Osteoblast (primary cell): Measurements from ENCODE around the gene CREBRF. TPM values are rescaled to one million over a fixed set of nuclear protein-coding genes. Genes with fewer than 3 reads are reported as not detected.

Source experiments
- DNase-seq: peaks from one replicate; pipeline ENCODE4 v3.0.0; 2011; ENCODE audit warnings: low spot score, mixed read lengths; ENCODE audit not compliant: insufficient read length; ENCODE audit errors: missing footprints
- H2AFZ ChIP-seq: 2 replicates; pipeline ENCODE4 v1.6.0; 2011; ENCODE audit warnings: mild to moderate bottlenecking, low read length
- H3K27ac ChIP-seq: 2 replicates; pipeline ENCODE4 v1.5.1; 2011; ENCODE audit warnings: mild to moderate bottlenecking, low read depth, low read length, moderate library complexity
- H3K27me3 ChIP-seq: 2 replicates; pipeline ENCODE4 v1.6.0; 2012; ENCODE audit warnings: mild to moderate bottlenecking, control low read depth, inconsistent platforms, low read length, moderate library complexity; ENCODE audit not compliant: insufficient read depth
- H3K36me3 ChIP-seq: 2 replicates; pipeline ENCODE4 v1.5.1; 2011; ENCODE audit warnings: mild to moderate bottlenecking, low read length, control low read depth, moderate library complexity; ENCODE audit not compliant: insufficient read depth
- H3K4me1 ChIP-seq: 2 replicates; pipeline ENCODE4 v1.5.1; 2011; ENCODE audit warnings: mild to moderate bottlenecking, low read length, control low read depth, moderate library complexity; ENCODE audit not compliant: insufficient read depth
- H3K4me2 ChIP-seq: 2 replicates; pipeline ENCODE4 v1.6.0; 2011; ENCODE audit warnings: mild to moderate bottlenecking, low read length; ENCODE audit not compliant: insufficient read depth
- H3K4me3 ChIP-seq: fragments of 200-600 bp; sonication (generic); 3 replicates; pipeline ENCODE4 v1.5.1; 2012; ENCODE audit warnings: mild to moderate bottlenecking, low read length, inconsistent platforms; ENCODE audit not compliant: insufficient read depth
- H3K79me2 ChIP-seq: 2 replicates; pipeline ENCODE4 v1.6.0; 2012; ENCODE audit warnings: mild to moderate bottlenecking, low read length, control low read depth, inconsistent platforms; ENCODE audit not compliant: insufficient read depth
- H3K9me3 ChIP-seq: 2 replicates; pipeline ENCODE4 v1.5.1; 2011; ENCODE audit warnings: low read depth, low read length, control low read depth
- H4K20me1 ChIP-seq: 2 replicates; pipeline ENCODE4 v1.6.0; 2012; ENCODE audit warnings: mild to moderate bottlenecking, low read length, control low read depth; ENCODE audit not compliant: insufficient read depth
- total RNA-seq: library from RNA; depleted of rRNA; stranded (reverse); fragments of >200 nt; gene quantifications from 2 replicates; pipeline ENCODE4 v1.2.3, GENCODE V29; 2012
- TF ChIP-seq, protein P1 (sequence below): IDR thresholded peaks from 2 replicates; pipeline ENCODE4 v1.5.1; 2011; ENCODE audit warnings: mild to moderate bottlenecking, low read depth, low read length, moderate library complexity; ENCODE audit errors: extremely low read depth

Gene CREBRF
- total RNA-seq, 1 donor, result 35.8 TPM

DNA sequence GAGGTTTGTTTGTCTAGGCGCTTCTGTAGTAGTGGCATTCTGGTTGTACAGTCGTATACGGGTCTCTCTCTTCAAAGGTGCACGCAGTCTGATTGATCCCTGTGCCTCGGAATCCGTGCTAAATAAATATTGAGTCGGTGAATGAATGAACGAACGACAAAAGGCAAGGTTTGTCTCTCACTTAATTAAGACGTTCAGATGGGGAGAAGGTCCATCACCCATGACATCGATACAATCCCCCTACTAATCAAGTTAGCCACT lies 500 bp upstream of the CREBRF start:
- Histone ChIP-seq H3K79me2 (peaks cover 20% of the 10 kb centered on the region), H3K4me2 (peak overlapping the region; percentile 100), H3K36me3 (peaks cover 2% of the 10 kb centered on the region), H3K4me3 (peak overlapping the region; percentile 81), H4K20me1 (peaks cover 5% of the 10 kb centered on the region), H3K4me1 (peaks cover 30% of the 10 kb centered on the region), H3K9me3 (no peaks in the 10 kb centered on the region), H3K27ac (peak overlapping the region; percentile 48), H3K27me3 (no peaks in the 10 kb centered on the region), H2AFZ (peak overlapping the region; percentile 97)
- DNase-seq, result peak; percentile 75
- TF ChIP-seq, protein P1, sequence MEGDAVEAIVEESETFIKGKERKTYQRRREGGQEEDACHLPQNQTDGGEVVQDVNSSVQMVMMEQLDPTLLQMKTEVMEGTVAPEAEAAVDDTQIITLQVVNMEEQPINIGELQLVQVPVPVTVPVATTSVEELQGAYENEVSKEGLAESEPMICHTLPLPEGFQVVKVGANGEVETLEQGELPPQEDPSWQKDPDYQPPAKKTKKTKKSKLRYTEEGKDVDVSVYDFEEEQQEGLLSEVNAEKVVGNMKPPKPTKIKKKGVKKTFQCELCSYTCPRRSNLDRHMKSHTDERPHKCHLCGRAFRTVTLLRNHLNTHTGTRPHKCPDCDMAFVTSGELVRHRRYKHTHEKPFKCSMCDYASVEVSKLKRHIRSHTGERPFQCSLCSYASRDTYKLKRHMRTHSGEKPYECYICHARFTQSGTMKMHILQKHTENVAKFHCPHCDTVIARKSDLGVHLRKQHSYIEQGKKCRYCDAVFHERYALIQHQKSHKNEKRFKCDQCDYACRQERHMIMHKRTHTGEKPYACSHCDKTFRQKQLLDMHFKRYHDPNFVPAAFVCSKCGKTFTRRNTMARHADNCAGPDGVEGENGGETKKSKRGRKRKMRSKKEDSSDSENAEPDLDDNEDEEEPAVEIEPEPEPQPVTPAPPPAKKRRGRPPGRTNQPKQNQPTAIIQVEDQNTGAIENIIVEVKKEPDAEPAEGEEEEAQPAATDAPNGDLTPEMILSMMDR, result no peak

DNA sequence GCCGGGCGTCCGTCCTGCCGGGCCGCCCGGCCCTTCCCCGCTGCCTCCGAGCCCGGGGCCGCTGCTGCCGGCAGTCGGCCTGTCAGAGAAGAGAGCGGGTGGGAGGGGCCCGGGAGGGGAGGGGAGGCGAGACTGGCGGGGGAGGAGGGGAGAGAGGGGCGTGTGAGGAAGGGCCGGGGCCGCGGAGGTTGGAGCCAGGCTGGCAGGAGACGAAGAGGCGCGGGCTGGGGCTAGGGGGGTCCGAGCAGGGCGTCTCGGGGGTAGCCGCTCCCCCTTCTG lies 570 bp downstream of the CREBRF start:
- Histone ChIP-seq H3K4me2 (peak overlapping the region; percentile 100), H3K4me3 (peak overlapping the region; percentile 81), H4K20me1 (peaks cover 5% of the 10 kb centered on the region), H3K79me2 (peaks cover 30% of the 10 kb centered on the region), H3K27me3 (no peaks in the 10 kb centered on the region), H3K27ac (peak overlapping the region; percentile 66), H2AFZ (peak overlapping the region; percentile 51), H3K36me3 (peaks cover 2% of the 10 kb centered on the region), H3K9me3 (no peaks in the 10 kb centered on the region), H3K4me1 (peaks cover 24% of the 10 kb centered on the region)
- DNase-seq, result no peak
- TF ChIP-seq, protein P1, result no peak

DNA sequence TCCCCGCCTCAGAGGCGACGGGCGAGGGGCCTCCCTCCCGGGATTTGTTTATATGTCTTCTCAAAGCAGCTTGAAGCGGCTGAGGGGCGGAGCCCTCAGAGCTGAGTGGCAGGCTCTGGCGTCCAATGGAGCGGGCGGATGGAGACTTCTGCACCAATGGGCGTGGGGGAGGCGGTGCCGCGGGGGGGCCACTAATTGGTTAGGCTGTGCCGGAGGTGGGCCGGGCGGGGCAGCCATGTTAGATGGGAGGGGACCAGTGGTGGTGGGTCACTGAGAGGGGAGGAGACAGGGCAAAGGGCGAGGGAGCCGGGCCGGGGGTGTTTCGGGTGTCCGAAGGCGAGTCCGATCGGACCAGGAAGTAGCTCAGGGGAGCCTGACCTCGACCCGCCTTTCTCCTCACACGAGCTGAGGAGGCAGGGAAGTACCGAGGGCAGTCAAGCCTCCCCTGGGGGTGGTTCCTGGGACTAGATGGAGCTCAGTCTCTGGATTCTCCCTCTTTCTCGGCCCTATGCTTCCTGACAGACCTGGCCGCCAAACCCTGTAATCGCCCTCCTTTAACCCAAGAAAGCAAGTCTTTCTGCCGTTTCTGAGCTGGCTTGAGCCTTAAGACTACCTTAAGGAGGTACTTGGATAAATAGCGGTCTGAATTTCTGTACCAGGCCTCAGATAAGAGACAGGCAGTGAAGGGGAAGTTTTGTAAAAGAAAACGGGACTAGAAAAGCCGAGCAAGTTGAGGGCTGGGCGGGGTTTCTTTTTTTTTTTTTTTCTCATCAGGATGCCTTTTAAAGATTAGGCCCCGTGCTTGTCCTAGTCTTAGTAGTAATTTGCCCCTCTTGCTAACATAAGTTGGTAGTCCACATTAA lies 1.1 kb downstream of the CREBRF start:
- peak overlapping the region; percentile 89 for H3K27ac ChIP-seq
- H2AFZ ChIP-seq, result peak overlapping the region; percentile 96
- H3K4me3 ChIP-seq, result peak overlapping the region; percentile 81
- TF ChIP-seq, protein P1, result no peak
- H4K20me1 ChIP-seq, result peaks cover 5% of the 10 kb centered on the region
- no peaks in the 10 kb centered on the region for H3K27me3 ChIP-seq
- peaks cover 19% of the 10 kb centered on the region for H3K4me1 ChIP-seq
- peak overlapping the region; percentile 87 for H3K4me2 ChIP-seq
- H3K9me3 ChIP-seq, result no peaks in the 10 kb centered on the region
- DNase-seq, result peak; percentile 98
- peaks cover 36% of the 10 kb centered on the region for H3K79me2 ChIP-seq
- peaks cover 2% of the 10 kb centered on the region for H3K36me3 ChIP-seq

DNA sequence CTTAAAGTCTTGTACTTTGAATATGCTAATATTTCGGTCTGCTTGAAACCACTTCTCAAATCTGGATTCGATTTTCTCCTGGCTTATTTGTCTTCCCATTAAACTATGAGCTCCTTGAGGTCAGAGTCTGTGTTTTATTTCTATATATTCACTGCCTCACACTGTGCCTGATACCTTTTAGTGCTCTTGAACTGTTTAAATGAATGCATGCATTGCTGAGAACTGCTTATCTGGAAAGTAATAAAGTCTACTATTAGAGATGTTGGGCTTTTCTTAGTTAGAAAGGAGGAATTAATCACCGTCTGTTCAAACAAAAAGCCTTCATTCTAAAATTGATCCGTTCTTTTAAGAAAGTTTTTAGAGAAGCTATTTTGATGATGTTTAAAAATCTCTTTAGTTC lies 6.0 kb downstream of the CREBRF start:
- no peak overlapping the region for H2AFZ ChIP-seq
- H3K9me3 ChIP-seq, result no peaks in the 10 kb centered on the region
- TF ChIP-seq, protein P1, result no peak
- peaks cover 2% of the 10 kb centered on the region for H3K36me3 ChIP-seq
- DNase-seq, result no peak
- no peak overlapping the region for H3K4me2 ChIP-seq
- no peak overlapping the region for H3K4me3 ChIP-seq
- no peak overlapping the region for H3K27ac ChIP-seq
- H3K27me3 ChIP-seq, result no peaks in the 10 kb centered on the region
- peaks cover 9% of the 10 kb centered on the region for H4K20me1 ChIP-seq
- H3K79me2 ChIP-seq, result peaks cover 67% of the 10 kb centered on the region
- peaks cover 6% of the 10 kb centered on the region for H3K4me1 ChIP-seq
